GM04504 (cell line): ENCODE data around the gene WDR73.
"Not testable (repeated sequence)": the region's sequence is repeated elsewhere in the genome, so short reads cannot be mapped to it uniquely, and the experiment has no call there.

Experiments
- DNase-seq: peaks from one replicate; pipeline ENCODE4 v3.0.0-alpha.2; 2012; ENCODE audit warnings: low read depth

Gene WDR73

GRCh38 chr15:84653910-84654688, at the start of gene WDR73:
TSS of gene WDR73 (minus strand) at chr15:84654283. CDS start at chr15:84654274, 9 bp downstream.
- DNase-seq: peak; percentile 84

DNA sequence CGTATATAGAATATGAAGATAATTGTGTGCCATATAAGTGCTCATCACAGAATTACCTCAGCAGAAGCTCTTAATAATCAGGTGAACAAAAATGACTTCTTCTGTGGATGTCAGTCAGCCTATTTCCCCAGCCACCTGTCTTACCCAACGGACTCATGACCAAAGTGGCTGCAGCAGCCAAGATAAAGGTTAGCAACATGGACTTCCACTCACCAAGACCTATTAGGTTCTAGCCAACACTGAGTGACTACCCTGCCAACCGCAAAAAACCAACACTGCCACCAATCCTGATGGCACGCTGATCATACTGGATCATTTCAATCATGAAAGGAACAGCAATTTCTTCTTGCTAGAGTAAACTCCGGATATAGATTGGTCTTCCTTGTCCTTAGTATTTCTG, 49.7 kb upstream of the WDR73 start:
- no peak for DNase-seq

GRCh38 chr15:84702961-84703482, 48.9 kb upstream of the WDR73 start:
- no peak for DNase-seq

DNA sequence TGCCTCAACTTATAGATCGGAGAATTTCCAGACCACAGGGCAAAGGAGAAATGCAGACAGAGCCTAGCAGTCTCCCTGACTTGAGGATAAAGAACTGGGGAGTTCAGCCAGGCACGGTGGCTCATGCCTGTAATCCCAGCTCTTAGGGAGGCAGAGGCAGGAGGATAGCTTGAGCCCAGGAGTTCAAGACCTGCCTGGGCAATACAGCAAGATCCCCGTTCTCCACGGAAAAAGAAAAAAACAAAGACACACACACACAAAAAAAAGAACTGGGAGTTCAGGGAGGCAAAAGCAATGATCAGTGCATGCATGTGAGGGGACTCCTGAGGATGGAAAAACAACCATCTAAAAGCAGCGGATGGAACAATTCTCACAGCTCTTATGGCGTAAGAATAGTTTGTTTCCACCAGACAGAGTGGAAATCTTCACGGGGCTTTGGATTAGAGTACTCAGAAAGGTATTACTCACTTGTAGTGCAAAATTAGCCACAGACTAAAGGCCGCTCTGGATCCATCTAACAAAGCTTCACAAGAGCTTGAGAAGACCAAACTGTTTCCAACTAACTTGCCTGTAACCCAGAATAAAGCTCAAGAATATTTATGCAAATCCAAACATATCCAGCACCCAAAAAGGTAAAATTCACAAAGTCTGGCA, 45.6 kb upstream of the WDR73 start:
- no peak for DNase-seq

DNA sequence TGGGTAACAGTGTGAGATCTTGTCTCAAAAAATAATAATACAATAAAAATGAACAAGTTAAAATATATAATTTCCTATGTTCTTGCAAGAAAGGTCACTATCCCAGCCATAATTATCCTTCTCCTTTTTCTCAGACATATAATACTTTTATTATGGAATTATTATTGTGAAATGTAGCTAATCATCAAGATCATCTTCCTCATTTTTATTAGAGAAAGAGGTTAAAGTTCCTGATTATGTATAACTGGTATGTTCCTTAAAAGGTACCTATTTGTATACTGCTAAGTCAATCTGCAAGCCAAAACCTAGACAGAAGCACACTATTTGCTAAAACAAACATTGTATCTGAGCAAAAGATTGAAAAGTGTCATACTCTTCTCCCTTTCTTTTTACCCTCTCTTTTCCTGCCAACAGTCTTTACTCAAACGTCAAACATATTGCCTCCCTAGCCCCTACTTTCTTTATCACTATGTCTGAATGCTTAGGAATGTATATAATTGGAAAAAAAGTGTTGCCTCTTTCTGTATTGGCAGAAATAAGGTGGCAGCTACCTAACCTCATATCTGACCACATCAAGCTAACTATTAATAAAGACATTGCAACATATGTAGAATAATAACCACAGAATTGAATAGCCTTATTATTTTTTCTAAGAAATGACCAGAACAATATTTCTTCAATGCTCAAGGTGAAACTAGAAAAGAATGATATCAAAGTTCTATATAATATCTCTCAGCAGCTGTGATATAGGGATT, 43.3 kb upstream of the WDR73 start:
- DNase-seq: no peak

GRCh38 chr15:84696757-84697156, 42.7 kb upstream of the WDR73 start:
- no peak for DNase-seq

DNA sequence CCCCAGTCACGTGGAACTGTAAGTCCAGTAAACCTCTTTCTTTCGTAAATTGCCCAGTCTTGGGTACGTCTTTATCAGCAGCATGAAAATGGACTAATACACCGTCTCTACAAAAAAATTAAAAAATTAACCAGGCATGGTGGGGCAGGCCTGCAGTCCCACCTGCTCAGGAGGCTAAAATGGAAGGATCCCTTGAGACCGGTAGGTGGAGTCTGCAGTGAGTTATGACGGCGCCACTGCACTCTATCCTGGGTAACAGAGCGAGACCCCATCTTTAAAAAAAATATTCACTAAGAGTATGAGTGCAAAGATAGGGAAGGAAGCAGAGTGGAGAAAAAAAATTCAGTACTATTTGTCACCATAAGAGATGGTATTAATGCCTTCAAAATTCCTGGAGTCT, 36.3 kb upstream of the WDR73 start:
- DNase-seq: no peak

GRCh38 chr15:84689858-84690257, 35.8 kb upstream of the WDR73 start:
- no peak for DNase-seq

DNA sequence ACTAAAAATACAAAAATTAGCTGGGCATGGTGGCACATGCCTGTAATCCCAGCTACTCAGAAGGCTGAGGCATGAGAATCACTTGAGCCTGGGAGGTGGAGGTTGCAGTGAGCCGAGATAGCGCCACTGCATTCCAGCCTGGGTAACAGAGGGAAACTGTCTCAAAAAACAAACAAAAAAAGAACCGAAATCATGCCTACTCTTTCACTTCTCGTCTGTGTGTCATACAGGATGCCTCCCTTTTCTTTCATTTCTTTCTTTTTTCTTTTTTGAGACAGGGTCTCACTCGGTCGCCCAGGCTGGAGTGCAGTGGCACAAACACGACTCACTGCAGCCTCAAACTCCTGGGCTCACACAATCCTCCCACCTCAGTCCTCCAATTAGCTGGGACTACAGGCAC, 32.4 kb upstream of the WDR73 start:
- not testable (repeated sequence) for DNase-seq

GRCh38 chr15:84685304-84685703, 31.2 kb upstream of the WDR73 start:
- peak; percentile 67 for DNase-seq

- no peak for DNase-seq
Observed at GRCh38 chr15:84684092-84684491, 30.0 kb upstream of the WDR73 start.

DNA sequence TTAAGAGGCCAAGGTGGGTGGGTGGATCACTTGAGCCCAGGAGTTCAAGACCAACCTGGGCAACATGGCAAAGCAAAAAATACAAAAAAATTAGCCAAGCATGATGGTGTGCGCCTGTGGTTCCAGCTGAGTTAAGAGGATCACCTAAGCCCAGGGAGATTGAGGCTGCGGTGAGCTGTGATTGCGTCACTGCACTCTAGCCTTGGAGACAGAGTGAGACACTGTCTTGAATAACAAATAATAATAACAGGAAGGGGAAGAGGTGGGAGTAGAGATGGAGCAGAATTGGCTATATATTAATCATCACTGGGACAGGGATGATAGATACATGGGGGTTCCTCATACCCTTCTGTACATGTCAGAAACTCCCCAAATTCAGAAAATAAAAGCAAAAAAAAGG, 27.7 kb upstream of the WDR73 start:
- DNase-seq: no peak

GRCh38 chr15:84671211-84671610, 17.1 kb upstream of the WDR73 start:
- DNase-seq: peak; percentile 78

GRCh38 chr15:84669726-84670125, 15.6 kb upstream of the WDR73 start:
- DNase-seq: peak; percentile 90

DNA sequence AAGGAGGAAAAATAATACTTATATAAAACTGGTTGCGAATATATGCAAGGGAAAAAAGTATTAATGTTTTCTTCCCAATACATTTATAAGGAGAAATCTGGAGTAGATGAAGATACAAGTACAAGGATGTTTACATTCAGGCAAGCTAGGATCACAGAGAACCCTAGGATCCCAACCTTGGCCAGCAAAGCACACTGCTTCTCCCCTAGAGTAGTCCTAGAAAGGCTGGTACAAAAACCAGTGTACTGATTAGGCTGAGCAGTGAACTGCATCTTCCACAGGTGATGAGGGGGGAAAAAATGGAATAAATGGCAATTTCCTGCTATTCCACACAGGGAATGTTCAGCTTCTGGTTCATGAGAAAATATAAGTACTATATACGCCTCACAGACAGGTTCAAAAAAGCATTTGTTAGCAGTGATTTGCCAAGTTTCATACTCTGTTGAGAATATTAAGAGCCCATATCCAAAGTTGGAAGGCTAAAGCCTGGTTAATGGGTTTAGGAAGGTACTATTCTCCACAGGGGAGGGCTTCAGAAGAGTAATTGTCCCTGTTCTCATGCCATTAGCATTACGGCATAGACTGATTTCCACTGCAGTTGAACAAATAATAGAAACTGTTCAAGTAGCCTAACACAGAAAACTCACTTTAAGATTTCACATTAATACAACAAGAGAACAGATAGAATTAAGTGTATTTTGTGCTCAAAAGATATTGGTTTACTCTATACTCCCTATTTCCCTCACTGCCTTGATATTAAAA, 14.3 kb upstream of the WDR73 start:
- no peak for DNase-seq

- no peak for DNase-seq
Observed at GRCh38 chr15:84666373-84666772, 12.3 kb upstream of the WDR73 start.

GRCh38 chr15:84661001-84661400, 6.9 kb upstream of the WDR73 start:
- DNase-seq: no peak

DNA sequence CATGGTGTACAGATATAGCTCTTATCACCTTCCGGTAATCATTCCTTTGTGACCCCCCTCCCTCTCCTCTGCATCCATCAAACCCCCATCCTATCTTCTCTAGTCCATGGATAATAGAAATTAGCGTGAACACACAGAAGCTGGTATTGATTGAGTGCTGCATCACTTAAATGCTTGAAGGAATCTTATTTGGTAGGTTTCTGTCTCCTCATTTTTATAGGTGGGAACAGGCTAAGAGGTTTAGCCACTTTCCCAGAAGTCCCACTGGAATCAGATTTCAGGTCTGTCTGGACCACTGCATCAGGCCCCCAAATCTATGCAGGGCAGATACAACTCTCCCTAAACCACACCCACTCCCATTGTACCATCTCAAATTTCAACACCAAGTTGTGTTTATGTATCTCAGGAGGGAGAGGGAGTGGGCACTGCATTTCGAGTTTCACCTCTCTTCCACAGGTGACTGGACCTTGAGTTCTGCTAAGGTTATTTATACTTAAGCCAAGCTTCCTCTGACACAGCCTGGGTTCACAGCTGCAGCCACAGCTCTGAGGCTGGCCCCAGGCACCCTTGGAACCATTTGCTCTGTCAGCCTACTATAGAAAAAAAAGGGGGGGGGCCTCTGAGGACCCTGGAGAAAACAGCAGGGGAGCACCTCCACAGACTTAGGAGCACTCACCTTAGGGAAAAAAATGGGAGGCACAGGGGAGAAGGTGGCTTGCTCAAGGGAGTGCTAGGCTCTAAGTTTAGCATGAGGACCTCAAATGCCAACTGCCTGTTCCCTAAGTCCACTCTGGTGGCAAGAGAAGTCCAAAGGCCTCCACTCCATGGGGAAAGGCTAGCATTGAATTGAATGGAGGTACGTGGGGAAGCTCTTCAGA, 6.1 kb upstream of the WDR73 start:
- no peak for DNase-seq

GRCh38 chr15:84658788-84659411, 4.8 kb upstream of the WDR73 start:
- no peak for DNase-seq

DNA sequence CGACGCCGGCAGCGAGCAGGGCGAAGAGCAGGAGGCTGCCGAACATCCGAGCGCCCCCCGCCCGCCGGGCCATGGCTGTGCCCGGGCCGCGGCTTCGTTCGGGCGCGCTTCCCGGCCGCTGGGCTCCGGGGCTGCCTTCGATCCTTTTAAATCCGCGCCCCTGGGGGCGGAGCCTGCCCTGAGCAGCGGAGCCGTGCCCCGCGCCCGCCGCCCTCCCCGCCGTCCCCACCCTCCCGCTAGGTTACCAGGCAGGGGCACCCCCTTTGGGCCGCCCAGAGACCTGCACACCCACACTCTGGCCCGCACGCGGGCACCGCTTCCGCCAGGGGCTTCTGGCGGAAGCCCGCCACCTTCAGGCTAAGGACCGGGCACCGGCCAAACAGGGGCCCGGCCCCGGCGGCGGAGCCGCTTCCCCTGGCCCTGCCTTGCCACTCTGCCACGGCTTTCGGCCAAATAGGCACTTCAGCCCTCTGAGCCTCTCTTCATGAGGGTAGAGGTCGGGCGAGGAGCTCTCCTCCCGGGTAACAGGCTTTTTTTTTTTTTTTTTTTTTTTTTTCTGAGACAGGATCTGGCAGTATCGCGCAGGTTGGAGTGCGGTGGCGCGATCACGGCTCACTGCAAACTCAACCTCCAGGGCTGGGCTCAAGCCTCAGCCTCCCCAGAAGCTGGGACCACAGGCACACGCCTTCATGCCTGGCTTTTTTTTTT, 4.2 kb upstream of the WDR73 start, which contains the start of gene NMB:
TSS of gene NMB (minus strand) at position 120 of the 708 bp plus-strand sequence. CDS start at position 73, 47 bp downstream.
- peak; percentile 50 for DNase-seq
